Measurements from ENCODE around the gene SDK2.
A peak's percentile ranks its signal among the peaks of the same experiment; 100 is the strongest.

SDK2 gene

GRCh38 chr17:73584049-73584448, 60.2 kb downstream of the SDK2 start:
- DNase-seq = no peak

- no peak for DNase-seq
Measured at GRCh38 chr17:73582821-73583220, 61.4 kb downstream of the SDK2 start.

- DNase-seq = no peak
Measured at GRCh38 chr17:73582359-73582758, 61.9 kb downstream of the SDK2 start.

GRCh38 chr17:73581379-73581778, 62.9 kb downstream of the SDK2 start:
- no peak for DNase-seq

GRCh38 chr17:73580073-73580710, 64.1 kb downstream of the SDK2 start:
- DNase-seq = no peak

- DNase-seq = no peak
Measured at GRCh38 chr17:73576556-73577098, 67.6 kb downstream of the SDK2 start.

- DNase-seq = no peak
Measured at GRCh38 chr17:73575470-73576221, 68.6 kb downstream of the SDK2 start.

GRCh38 chr17:73571511-73572130, 72.6 kb downstream of the SDK2 start:
- DNase-seq = no peak

GRCh38 chr17:73569762-73570319, 74.4 kb downstream of the SDK2 start:
- no peak for DNase-seq

GRCh38 chr17:73568934-73569333, 75.3 kb downstream of the SDK2 start:
- no peak for DNase-seq

- DNase-seq = peak; percentile 33
Measured at GRCh38 chr17:73566905-73567782, 77.1 kb downstream of the SDK2 start.

- DNase-seq = no peak
Measured at GRCh38 chr17:73564843-73565242, 79.4 kb downstream of the SDK2 start.

- DNase-seq = no peak
Measured at GRCh38 chr17:73562896-73563295, 81.3 kb downstream of the SDK2 start.

GRCh38 chr17:73561111-73561510, 83.1 kb downstream of the SDK2 start:
- no peak for DNase-seq

GRCh38 chr17:73560661-73561060, 83.6 kb downstream of the SDK2 start:
- DNase-seq = no peak

GRCh38 chr17:73559532-73559931, 84.7 kb downstream of the SDK2 start:
- no peak for DNase-seq

- DNase-seq = no peak
Measured at GRCh38 chr17:73555199-73555960, 88.9 kb downstream of the SDK2 start.

- no peak for DNase-seq
Measured at GRCh38 chr17:73554498-73554897, 89.7 kb downstream of the SDK2 start.

- DNase-seq = no peak
Measured at GRCh38 chr17:73553311-73553710, 90.9 kb downstream of the SDK2 start.

GRCh38 chr17:73552300-73553048, 91.8 kb downstream of the SDK2 start:
- DNase-seq = no peak

- DNase-seq = peak; percentile 26
Measured at GRCh38 chr17:73551759-73552158, 92.5 kb downstream of the SDK2 start.
